Measurements from ENCODE around the gene MTERF4.

DNA sequence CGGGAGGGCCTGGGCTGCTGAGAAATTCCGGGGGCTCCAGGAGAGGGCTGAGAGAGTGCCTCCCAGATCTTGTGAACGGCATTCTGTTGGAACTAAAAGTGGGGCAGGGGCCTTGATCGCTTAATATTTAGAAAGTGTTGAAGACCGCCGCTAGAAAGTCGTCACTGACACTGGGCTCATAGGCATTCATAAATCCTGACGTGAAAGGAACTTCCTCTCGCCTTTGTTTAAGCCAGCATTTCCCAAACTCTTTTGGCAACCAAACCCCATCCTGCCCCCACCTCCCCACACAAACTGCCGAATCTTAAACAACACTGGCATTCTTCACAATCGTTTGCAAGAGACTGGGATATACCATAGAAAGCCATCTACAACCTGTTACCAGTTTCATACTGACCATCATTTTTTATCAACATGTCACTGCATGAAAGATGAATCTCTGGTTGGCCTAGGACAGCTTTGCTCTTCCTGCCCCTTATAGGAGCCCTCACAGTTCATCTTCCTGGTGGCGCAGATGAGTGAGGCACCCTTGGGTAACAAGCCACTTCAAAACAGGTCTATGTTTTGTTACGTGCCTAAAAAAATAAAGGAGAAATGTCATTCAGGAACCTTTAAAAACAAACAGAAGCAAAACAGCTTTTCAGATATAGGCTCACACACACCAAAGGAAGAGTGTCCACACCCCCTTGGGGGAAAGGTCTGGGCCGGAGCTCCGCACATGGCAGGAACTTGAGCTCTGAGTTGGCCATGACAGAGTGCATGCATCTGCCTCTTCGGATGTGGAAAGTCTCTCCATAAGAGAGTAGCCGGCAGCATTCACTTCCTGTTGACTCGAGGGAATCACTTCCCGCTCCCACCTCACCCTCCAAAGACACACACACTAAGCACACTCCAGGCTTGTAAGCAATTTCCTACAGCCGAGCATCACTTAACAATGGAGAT lies 13.0 kb downstream of the MTERF4 start:
- TF ChIP-seq ESRRA (CRISPR knock-in tag; IDR thresholded peaks at IDR 0.05; ENCODE audit: low read depth): no peak
- no peak for TF ChIP-seq HNF4G (IDR thresholded peaks at IDR 0.05; ENCODE audit: borderline replicate concordance, low read depth, low read length)
- no peak for TF ChIP-seq HNF4G (CRISPR knock-in tag; IDR thresholded peaks at IDR 0.05; ENCODE audit: borderline replicate concordance, low read depth)
- no peak for TF ChIP-seq RELA (CRISPR knock-in tag; IDR thresholded peaks at IDR 0.05)
- TF ChIP-seq RCOR2 (CRISPR knock-in tag; IDR thresholded peaks at IDR 0.05): no peak
- TF ChIP-seq ATF5 (CRISPR knock-in tag; IDR thresholded peaks at IDR 0.05; ENCODE audit: low read depth): no peak
- TF ChIP-seq POLR2A (IDR thresholded peaks at IDR 0.05; ENCODE audit: insufficient read depth in 1 of 2, low read depth in 2 of 2, low read length in 2 of 2): no peak
- no peak for TF ChIP-seq ISX (CRISPR knock-in tag; conservative IDR thresholded peaks at IDR 0.05)
